Activated T-cell treated with anti-CD3 and anti-CD28 coated beads, Interleukin-2, amount 50 U/mL, for 24 hours (primary cell): ENCODE data around the gene FOXJ1.

Source experiments
- DNase-seq: peaks from one replicate; pipeline ENCODE4 v3.0.0-alpha.2; 2020
- H3K27ac Mint-ChIP-seq: 2 replicates; pipeline ENCODE4 v1.8.0; 2020; ENCODE audit warnings: mild to moderate bottlenecking, mixed read lengths
- H3K27me3 Mint-ChIP-seq: 2 replicates; pipeline ENCODE4 v1.8.0; 2020; ENCODE audit warnings: mixed read lengths
- H3K36me3 Mint-ChIP-seq: 2 replicates; pipeline ENCODE4 v1.8.0; 2020; ENCODE audit warnings: low read depth, mixed read lengths
- H3K4me1 Mint-ChIP-seq: 2 replicates; pipeline ENCODE4 v1.8.0; 2020; ENCODE audit warnings: low read depth, mixed read lengths
- H3K4me3 Mint-ChIP-seq: 2 replicates; pipeline ENCODE4 v1.8.0; 2020; ENCODE audit warnings: mild to moderate bottlenecking, moderate library complexity, mixed read lengths
- H3K9me3 Mint-ChIP-seq: 2 replicates; pipeline ENCODE4 v1.8.0; 2020; ENCODE audit warnings: mixed read lengths

FOXJ1 gene

GRCh38 chr17:76153640-76154039 lies 12.6 kb upstream of the FOXJ1 start:
- Mint-ChIP-seq H3K4me1 (peaks cover 40% of the 10 kb centered on the region), H3K9me3 (no peaks in the 10 kb centered on the region), H3K36me3 (peaks cover 88% of the 10 kb centered on the region)

DNA sequence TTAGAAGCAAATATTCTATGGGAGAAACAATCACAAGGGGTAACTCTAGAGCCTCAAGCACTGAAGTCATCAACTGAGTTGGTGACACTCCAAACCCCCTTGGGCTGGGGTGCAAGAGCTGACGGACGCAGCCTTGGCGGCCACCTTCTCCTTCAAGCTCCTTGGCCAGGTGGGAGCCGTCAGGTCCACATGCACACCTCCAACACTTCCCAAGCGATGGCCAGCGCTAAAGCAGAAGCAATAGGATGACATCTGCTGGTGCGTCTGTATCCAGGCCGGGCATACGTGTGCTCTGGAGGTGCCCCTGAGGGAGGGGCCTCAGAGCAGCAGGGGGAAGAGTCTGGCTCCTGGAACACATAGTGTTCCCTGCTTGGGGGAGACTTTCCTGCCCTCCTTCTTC lies 12.2 kb upstream of the FOXJ1 start:
- Mint-ChIP-seq H3K27me3 (no peaks in the 10 kb centered on the region), H3K4me3 (no peak overlapping the region), H3K4me1 (peaks cover 40% of the 10 kb centered on the region), H3K9me3 (no peaks in the 10 kb centered on the region), H3K36me3 (peaks cover 86% of the 10 kb centered on the region), H3K27ac (peak overlapping the region; percentile 76)
- DNase-seq: peak; percentile 24

More at GRCh38 chr17:76153640-76154039, 12.6 kb upstream of the FOXJ1 start:
- no peak overlapping the region for H3K4me3 Mint-ChIP-seq
- H3K27me3 Mint-ChIP-seq: no peaks in the 10 kb centered on the region
- peak overlapping the region; percentile 45 for H3K27ac Mint-ChIP-seq
- DNase-seq: peak; percentile 28

GRCh38 chr17:76152591-76152990 lies 11.5 kb upstream of the FOXJ1 start:
- Mint-ChIP-seq H3K36me3 (peaks cover 83% of the 10 kb centered on the region), H3K27me3 (no peaks in the 10 kb centered on the region), H3K4me1 (peaks cover 42% of the 10 kb centered on the region), H3K4me3 (no peak overlapping the region), H3K9me3 (no peaks in the 10 kb centered on the region), H3K27ac (peak overlapping the region; percentile 76)
- peak; percentile 30 for DNase-seq

DNA sequence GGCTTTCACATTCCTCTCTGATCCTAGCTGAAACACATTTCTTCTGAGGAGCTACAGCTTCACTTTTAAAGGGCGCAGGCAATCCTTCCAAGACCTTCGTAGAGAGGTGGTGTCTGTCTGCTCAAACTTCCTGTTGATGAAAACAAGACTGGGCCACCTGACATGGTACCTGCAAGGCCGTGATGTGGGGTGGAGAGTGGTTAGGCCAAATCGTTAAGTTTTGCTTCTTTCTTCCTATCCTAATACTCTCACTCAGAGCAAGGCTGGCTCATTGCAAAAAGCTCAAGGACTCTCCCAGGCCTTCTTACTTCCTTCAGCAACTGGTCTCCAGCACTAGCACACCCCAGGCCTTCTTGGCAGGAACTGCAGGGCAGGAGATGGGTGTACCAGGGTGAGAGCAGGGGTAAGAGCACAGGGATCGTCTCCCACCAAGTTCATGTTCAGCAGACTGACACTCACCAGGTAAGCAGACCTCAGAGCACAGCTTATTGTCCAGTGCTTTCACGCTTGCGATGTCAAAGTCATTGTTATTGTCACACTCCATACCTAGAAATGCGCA lies 10.9 kb upstream of the FOXJ1 start:
- H3K36me3 Mint-ChIP-seq: peaks cover 85% of the 10 kb centered on the region
- peak; percentile 28 for DNase-seq
- H3K9me3 Mint-ChIP-seq: no peaks in the 10 kb centered on the region
- H3K4me1 Mint-ChIP-seq: peaks cover 46% of the 10 kb centered on the region
- H3K4me3 Mint-ChIP-seq: no peak overlapping the region
- H3K27me3 Mint-ChIP-seq: no peaks in the 10 kb centered on the region
- peak overlapping the region; percentile 76 for H3K27ac Mint-ChIP-seq

GRCh38 chr17:76150712-76151622 lies 9.9 kb upstream of the FOXJ1 start:
- Mint-ChIP-seq H3K36me3 (peaks cover 82% of the 10 kb centered on the region), H3K4me3 (no peak overlapping the region), H3K27me3 (no peaks in the 10 kb centered on the region), H3K9me3 (no peaks in the 10 kb centered on the region), H3K27ac (peak overlapping the region; percentile 53), H3K4me1 (peaks cover 56% of the 10 kb centered on the region)
- DNase-seq: peak; percentile 25

- Mint-ChIP-seq H3K9me3 (no peaks in the 10 kb centered on the region), H3K36me3 (peaks cover 71% of the 10 kb centered on the region), H3K4me3 (no peak overlapping the region), H3K27ac (no peak overlapping the region), H3K27me3 (no peaks in the 10 kb centered on the region), H3K4me1 (peaks cover 71% of the 10 kb centered on the region)
- DNase-seq: no peak
Measured at GRCh38 chr17:76149214-76149613, 8.2 kb upstream of the FOXJ1 start.

DNA sequence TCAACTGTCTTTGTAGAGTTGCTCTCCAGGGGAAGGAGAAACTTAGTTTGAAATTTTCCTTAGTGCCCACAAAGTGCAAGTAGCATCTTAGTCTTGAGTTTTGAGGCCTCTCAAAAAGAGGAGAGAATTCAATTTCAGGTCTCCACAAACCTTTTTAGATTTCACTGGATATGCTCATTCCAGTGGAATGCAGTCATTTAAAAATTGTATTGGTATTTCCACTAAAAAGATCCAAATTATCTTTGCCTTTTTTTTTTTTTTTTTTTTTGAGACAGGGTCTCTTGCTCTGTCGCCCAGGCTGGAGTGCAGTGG lies 6.9 kb upstream of the FOXJ1 start:
- no peak for DNase-seq
- H3K36me3 Mint-ChIP-seq: peaks cover 61% of the 10 kb centered on the region
- H3K9me3 Mint-ChIP-seq: no peaks in the 10 kb centered on the region
- no peak overlapping the region for H3K4me3 Mint-ChIP-seq
- no peak overlapping the region for H3K27ac Mint-ChIP-seq
- H3K27me3 Mint-ChIP-seq: no peaks in the 10 kb centered on the region
- H3K4me1 Mint-ChIP-seq: peaks cover 71% of the 10 kb centered on the region

DNA sequence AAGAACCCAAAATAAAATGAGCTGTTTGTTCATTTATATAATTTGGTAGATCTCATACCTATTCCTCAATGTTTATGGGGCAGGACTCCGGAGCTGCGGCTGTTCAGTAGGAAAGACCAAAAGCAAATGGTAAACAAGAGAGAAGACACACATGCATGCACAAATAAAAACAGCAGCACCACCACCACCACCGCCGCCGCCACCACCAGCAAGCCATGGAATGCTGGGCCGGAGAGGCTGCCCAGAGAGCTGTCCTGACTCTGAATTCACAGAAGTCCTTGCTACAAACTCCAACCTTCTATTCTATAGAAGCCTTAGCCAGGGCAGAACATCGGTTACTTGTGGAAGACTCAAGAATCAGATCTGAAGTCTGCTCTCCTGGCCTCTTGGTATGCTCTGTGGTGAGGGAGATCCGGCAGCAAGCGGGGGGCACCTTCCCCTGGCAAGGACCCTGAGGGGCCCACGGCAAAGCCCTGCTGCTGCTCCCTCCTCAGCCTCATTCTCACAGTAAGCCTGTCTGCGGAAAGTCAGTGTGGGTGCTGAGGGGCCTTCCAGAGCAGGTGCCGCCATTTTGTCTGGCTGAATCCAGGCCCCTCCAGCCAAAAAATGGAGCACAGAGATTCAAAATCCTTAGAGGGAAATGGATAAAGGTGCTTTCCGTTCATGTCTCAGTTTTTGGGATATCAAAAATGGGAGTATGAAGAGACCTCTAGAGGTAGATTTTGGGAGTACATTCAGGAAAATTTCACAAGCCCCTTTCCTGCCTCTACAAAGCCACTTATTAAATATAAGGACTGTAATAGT lies 6.4 kb upstream of the FOXJ1 start:
- DNase-seq: peak; percentile 13
- Mint-ChIP-seq H3K36me3 (peaks cover 55% of the 10 kb centered on the region), H3K27ac (peak overlapping the region; percentile 93), H3K9me3 (no peaks in the 10 kb centered on the region), H3K4me3 (no peak overlapping the region), H3K27me3 (no peaks in the 10 kb centered on the region), H3K4me1 (peaks cover 71% of the 10 kb centered on the region)

GRCh38 chr17:76146053-76146851 lies 5.2 kb upstream of the FOXJ1 start:
- H3K9me3 Mint-ChIP-seq: no peaks in the 10 kb centered on the region
- H3K4me3 Mint-ChIP-seq: peak overlapping the region; percentile 54
- peaks cover 71% of the 10 kb centered on the region for H3K4me1 Mint-ChIP-seq
- H3K27me3 Mint-ChIP-seq: no peaks in the 10 kb centered on the region
- H3K27ac Mint-ChIP-seq: peak overlapping the region; percentile 93
- DNase-seq: no peak
- H3K36me3 Mint-ChIP-seq: peaks cover 44% of the 10 kb centered on the region

- H3K36me3 Mint-ChIP-seq: peaks cover 35% of the 10 kb centered on the region
Measured at GRCh38 chr17:76145231-76146052, 4.4 kb upstream of the FOXJ1 start.

GRCh38 chr17:76142585-76143041 lies 1.6 kb upstream of the FOXJ1 start:
- no peak for DNase-seq
- peaks cover 6% of the 10 kb centered on the region for H3K27me3 Mint-ChIP-seq
- H3K4me1 Mint-ChIP-seq: peaks cover 70% of the 10 kb centered on the region
- peak overlapping the region; percentile 62 for H3K27ac Mint-ChIP-seq
- H3K4me3 Mint-ChIP-seq: no peak overlapping the region
- peaks cover 17% of the 10 kb centered on the region for H3K36me3 Mint-ChIP-seq
- H3K9me3 Mint-ChIP-seq: no peaks in the 10 kb centered on the region

More at GRCh38 chr17:76145231-76146052, 4.4 kb upstream of the FOXJ1 start:
- H3K4me3 Mint-ChIP-seq: peak overlapping the region; percentile 54
- peaks cover 70% of the 10 kb centered on the region for H3K4me1 Mint-ChIP-seq
- H3K9me3 Mint-ChIP-seq: no peaks in the 10 kb centered on the region
- H3K27me3 Mint-ChIP-seq: peaks cover 1% of the 10 kb centered on the region
- peak; percentile 69 for DNase-seq
- peak overlapping the region; percentile 93 for H3K27ac Mint-ChIP-seq

GRCh38 chr17:76142039-76142584 lies 1.1 kb upstream of the FOXJ1 start:
- H3K36me3 Mint-ChIP-seq: peaks cover 12% of the 10 kb centered on the region
- H3K27me3 Mint-ChIP-seq: peaks cover 6% of the 10 kb centered on the region
- H3K4me1 Mint-ChIP-seq: peaks cover 67% of the 10 kb centered on the region
- DNase-seq: no peak
- H3K4me3 Mint-ChIP-seq: peak overlapping the region; percentile 69
- H3K9me3 Mint-ChIP-seq: no peaks in the 10 kb centered on the region
- no peak overlapping the region for H3K27ac Mint-ChIP-seq

GRCh38 chr17:76140661-76141211 lies 309 bp downstream of the FOXJ1 start:
- Mint-ChIP-seq H3K27me3 (peaks cover 6% of the 10 kb centered on the region), H3K36me3 (peaks cover 4% of the 10 kb centered on the region), H3K27ac (no peak overlapping the region), H3K4me3 (peak overlapping the region; percentile 69), H3K4me1 (peaks cover 54% of the 10 kb centered on the region), H3K9me3 (no peaks in the 10 kb centered on the region)
- no peak for DNase-seq
